Nephron (organoid): ENCODE measurements around the gene PKP1.

Experiments
- H3K27ac Mint-ChIP-seq, 3 experiments: 2 replicates each; pipeline ENCODE4 v1.8.0; 2020; ENCODE audit warnings: mixed read lengths in 3 of 3, mild to moderate bottlenecking in 2 of 3, moderate library complexity in 1 of 3
- H3K27me3 Mint-ChIP-seq: 2 replicates; pipeline ENCODE4 v1.8.0; 2021; ENCODE audit warnings: low read depth, mild to moderate bottlenecking, moderate library complexity, mixed read lengths
- H3K36me3 Mint-ChIP-seq: 2 replicates; pipeline ENCODE4 v1.8.0; 2020; ENCODE audit warnings: low read depth, mixed read lengths
- H3K4me1 Mint-ChIP-seq: 2 replicates; pipeline ENCODE4 v1.8.0; 2020; ENCODE audit warnings: mixed read lengths
- H3K4me3 Mint-ChIP-seq, 3 experiments: 2 replicates each; pipeline ENCODE4 v1.8.0; 2020; ENCODE audit warnings: mild to moderate bottlenecking in 3 of 3, mixed read lengths in 3 of 3, moderate library complexity in 2 of 3
- H3K9me3 Mint-ChIP-seq: 2 replicates; pipeline ENCODE4 v1.8.0; 2020; ENCODE audit warnings: mixed read lengths
- TF ChIP-seq, protein P1 (sequence below), 3 experiments: fragments of 200-600 bp; sonication (generic); IDR thresholded peaks; one replicate each; pipeline ENCODE4 v1.5.0; 2021; ENCODE audit warnings: antibody characterized with exemption in 3 of 3; ENCODE audit not compliant: unreplicated experiment in 3 of 3

PKP1 gene

DNA sequence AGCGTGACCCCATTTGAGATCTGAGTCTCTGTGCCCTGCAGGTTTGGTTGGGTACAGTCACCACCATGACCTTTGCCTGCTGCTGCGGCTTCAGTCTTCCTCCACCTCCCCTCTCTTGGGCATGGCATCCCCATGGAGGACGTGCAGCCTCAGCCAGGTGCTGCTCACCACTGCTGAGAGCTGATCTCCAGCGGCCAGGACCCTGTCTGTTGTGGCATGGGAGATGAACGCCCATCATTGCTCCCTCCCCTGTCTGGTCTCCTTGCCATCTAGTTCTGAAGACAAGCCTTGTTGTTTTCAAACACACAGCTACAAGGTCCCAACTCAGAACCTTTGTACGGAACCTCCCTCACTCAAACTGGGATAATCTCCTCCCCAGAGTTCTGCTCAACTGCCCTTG, 19.2 kb upstream of the PKP1 start:
- Mint-ChIP-seq H3K4me1 (peaks cover 32% of the 10 kb centered on the region), H3K4me3 (no peak overlapping the region), H3K27me3 (peaks cover 38% of the 10 kb centered on the region), H3K36me3 (no peaks in the 10 kb centered on the region), H3K9me3 (peaks cover 3% of the 10 kb centered on the region), H3K27ac (no peak overlapping the region)
- TF ChIP-seq, protein P1, sequence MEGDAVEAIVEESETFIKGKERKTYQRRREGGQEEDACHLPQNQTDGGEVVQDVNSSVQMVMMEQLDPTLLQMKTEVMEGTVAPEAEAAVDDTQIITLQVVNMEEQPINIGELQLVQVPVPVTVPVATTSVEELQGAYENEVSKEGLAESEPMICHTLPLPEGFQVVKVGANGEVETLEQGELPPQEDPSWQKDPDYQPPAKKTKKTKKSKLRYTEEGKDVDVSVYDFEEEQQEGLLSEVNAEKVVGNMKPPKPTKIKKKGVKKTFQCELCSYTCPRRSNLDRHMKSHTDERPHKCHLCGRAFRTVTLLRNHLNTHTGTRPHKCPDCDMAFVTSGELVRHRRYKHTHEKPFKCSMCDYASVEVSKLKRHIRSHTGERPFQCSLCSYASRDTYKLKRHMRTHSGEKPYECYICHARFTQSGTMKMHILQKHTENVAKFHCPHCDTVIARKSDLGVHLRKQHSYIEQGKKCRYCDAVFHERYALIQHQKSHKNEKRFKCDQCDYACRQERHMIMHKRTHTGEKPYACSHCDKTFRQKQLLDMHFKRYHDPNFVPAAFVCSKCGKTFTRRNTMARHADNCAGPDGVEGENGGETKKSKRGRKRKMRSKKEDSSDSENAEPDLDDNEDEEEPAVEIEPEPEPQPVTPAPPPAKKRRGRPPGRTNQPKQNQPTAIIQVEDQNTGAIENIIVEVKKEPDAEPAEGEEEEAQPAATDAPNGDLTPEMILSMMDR (IDR thresholded peaks at IDR 0.05; ENCODE audit: unreplicated experiment in 3 of 3), result no peak

DNA sequence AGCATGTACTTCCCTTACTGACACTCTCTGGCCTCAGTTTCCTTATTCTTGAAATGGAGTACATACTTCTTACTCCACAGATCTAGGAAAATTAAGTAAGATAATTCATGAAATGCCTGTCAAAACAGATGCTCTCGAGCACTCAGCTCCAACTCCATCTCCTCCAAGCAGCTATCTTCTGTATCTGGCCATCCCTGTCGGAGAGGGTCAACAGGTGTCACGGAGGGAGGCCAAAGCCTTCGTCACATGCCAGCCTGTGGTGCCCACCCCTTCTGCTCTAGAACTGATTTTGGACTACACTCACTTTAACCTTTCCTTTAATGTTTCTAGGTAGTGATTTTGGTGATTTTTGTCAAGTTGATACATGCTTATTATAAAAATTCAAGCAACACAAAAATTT, 18.8 kb upstream of the PKP1 start:
- TF ChIP-seq, protein P1 (IDR thresholded peaks at IDR 0.05; ENCODE audit: unreplicated experiment in 3 of 3), result no peak
- H3K9me3 Mint-ChIP-seq, result peaks cover 3% of the 10 kb centered on the region
- peaks cover 38% of the 10 kb centered on the region for H3K27me3 Mint-ChIP-seq
- H3K4me3 Mint-ChIP-seq, result no peak overlapping the region
- H3K4me1 Mint-ChIP-seq, result peaks cover 36% of the 10 kb centered on the region
- no peaks in the 10 kb centered on the region for H3K36me3 Mint-ChIP-seq
- no peak overlapping the region for H3K27ac Mint-ChIP-seq

DNA sequence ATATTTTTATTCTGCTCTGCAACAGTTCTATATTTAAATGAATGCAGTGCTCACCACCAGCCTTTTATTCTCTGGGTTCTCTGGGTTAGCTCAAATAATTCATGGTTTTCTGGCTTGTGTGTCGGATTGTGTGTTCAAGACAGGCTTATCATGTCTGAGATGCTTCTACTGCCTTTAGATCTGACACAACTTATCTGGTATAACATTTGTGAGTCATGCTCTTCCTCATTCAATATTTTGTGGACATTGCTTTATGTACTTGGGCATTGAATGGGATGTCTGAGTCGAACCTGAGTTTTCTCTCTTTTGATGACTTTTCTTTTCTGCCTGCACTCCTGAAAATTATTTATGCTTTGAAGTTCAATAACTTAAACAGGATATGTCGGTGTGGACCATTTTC, 17.6 kb upstream of the PKP1 start:
- H3K27me3 Mint-ChIP-seq, result peaks cover 39% of the 10 kb centered on the region
- no peaks in the 10 kb centered on the region for H3K36me3 Mint-ChIP-seq
- no peak overlapping the region for H3K27ac Mint-ChIP-seq
- H3K9me3 Mint-ChIP-seq, result no peaks in the 10 kb centered on the region
- TF ChIP-seq, protein P1 (IDR thresholded peaks at IDR 0.05; ENCODE audit: unreplicated experiment in 3 of 3), result no peak
- no peak overlapping the region for H3K4me3 Mint-ChIP-seq
- H3K4me1 Mint-ChIP-seq, result peaks cover 32% of the 10 kb centered on the region

DNA sequence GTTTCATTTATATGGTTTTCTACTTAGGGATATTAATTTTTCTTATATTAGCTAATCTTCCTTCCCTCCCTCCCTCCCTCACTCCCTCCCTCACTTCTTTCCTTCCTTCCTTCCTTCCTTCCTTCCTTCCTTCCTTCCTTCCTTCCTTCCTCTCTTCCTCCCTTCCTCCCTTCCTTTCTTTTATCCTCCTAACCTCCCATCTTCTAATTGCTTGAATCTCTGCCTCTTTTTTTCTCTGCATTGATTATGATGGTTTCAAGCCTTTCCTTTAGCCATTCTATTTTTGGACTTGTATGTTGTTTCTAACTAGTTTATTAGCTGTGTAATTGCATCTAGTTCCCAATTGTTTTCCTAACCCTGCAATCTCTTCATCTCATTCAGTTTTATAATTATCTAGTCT, 17.0 kb upstream of the PKP1 start:
- no peak overlapping the region for H3K4me3 Mint-ChIP-seq
- peaks cover 36% of the 10 kb centered on the region for H3K27me3 Mint-ChIP-seq
- peaks cover 32% of the 10 kb centered on the region for H3K4me1 Mint-ChIP-seq
- H3K9me3 Mint-ChIP-seq, result no peaks in the 10 kb centered on the region
- no peak overlapping the region for H3K27ac Mint-ChIP-seq
- TF ChIP-seq, protein P1 (IDR thresholded peaks at IDR 0.05; ENCODE audit: unreplicated experiment in 3 of 3), result no peak
- no peaks in the 10 kb centered on the region for H3K36me3 Mint-ChIP-seq

DNA sequence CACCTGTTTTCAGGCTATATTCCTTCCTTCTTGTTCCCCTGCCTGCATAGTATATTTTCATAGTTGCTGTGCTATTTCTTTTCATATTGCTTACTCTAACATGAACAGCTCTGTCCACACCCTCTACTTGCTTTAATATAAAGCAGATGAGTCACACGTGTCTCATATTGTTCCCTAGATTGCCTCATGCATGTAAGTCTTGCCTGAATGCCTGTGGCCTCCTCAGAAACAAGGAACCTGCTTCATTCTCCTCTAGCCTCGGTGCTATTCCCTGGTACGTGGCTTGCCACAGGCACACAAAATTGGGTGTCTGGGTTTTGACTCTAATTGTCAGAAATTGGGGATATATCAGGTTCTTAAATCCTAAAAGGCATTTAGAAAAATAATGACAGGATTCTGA, 16.5 kb upstream of the PKP1 start:
- H3K27me3 Mint-ChIP-seq, result peaks cover 33% of the 10 kb centered on the region
- no peak overlapping the region for H3K4me3 Mint-ChIP-seq
- H3K27ac Mint-ChIP-seq, result no peak overlapping the region
- H3K36me3 Mint-ChIP-seq, result no peaks in the 10 kb centered on the region
- H3K4me1 Mint-ChIP-seq, result peaks cover 32% of the 10 kb centered on the region
- TF ChIP-seq, protein P1 (IDR thresholded peaks at IDR 0.05; ENCODE audit: unreplicated experiment in 3 of 3), result no peak
- H3K9me3 Mint-ChIP-seq, result no peaks in the 10 kb centered on the region

DNA sequence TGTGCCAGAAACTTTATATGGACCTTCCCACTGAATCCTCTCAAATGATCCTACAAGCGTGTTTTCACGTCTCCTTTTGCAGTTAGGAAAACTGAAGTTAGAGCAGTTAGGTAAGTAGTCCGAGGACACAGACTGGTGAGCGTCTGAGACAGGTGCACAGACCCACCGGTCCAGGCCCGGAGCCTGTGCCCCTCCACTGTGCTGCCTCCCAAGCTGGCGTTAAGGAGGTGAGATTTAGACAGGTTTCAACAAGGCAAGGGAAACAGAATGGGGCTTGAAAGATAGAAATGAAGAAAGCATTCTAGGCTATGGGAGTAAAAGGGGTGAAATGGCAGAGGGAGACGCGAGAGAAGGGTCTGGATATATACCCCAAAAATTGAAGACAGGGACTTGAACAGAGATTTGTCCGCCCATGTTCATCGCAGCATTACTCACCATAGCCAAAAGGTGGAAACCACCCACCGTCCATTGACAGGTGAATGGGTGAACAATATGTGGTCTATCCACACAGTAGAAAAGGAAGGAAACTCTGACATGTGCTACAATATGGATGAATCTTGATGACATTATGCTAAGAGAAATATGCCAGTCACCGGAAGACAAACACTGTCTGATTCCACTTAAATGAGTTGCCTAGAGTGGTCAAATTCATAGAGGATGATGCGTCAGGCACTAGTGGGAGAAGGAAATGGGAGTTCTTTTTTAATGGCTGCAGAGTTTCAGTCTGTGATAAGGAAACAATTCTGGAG, 15.7 kb upstream of the PKP1 start:
- H3K27ac Mint-ChIP-seq, result peak overlapping the region in 1 of 3 experiments; percentile 15
- H3K4me1 Mint-ChIP-seq, result peaks cover 32% of the 10 kb centered on the region
- peaks cover 33% of the 10 kb centered on the region for H3K27me3 Mint-ChIP-seq
- no peaks in the 10 kb centered on the region for H3K36me3 Mint-ChIP-seq
- TF ChIP-seq, protein P1 (IDR thresholded peaks at IDR 0.05; ENCODE audit: unreplicated experiment in 3 of 3), result no peak
- H3K4me3 Mint-ChIP-seq, result no peak overlapping the region
- no peaks in the 10 kb centered on the region for H3K9me3 Mint-ChIP-seq
